ENCODE measurements around the gene HIVEP1.

DNA sequence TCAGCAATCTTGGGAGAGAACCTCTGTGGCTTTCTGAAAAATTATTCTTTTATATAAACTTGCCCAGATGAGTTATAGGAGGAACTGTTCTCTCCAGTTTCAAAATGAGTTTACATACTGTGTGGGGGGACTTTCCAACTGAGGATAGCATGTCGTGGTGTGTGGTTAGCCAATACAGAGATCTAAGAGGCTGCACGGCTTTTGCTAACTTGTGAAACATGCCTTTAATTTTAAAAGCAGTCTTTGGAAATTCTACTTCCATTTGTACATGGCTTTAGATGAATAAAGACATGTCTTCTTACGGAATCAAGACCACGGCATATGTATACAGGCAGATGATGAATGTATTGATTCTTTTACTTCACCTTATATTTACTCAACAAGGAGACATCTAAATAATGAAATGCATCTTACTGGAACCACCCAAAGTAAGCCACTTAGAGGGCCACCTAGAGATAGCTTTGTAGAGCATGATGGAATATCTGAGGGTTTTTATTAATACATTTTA lies 39.8 kb downstream of the HIVEP1 start:
- TF ChIP-seq POLR2A (IDR thresholded peaks at IDR 0.05; ENCODE audit: low read depth, low read length) = peak; percentile 61
- TF ChIP-seq SPI1 (IDR thresholded peaks at IDR 0.05; ENCODE audit: low read depth, low read length) = peak; percentile 80
- peak; percentile 33; the same call in 1 of the 2 replicates for TF ChIP-seq POLR2AphosphoS5 (IDR thresholded peaks at IDR 0.05; ENCODE audit: low read depth, low read length)

Data from GM12891 (cell line).